Endothelial cell of umbilical vein (primary cell): ENCODE results near the gene DPEP2. TPM values are rescaled to one million over a fixed set of nuclear protein-coding genes. Genes with fewer than 3 reads are reported as not detected.

Experiments used
- BruUV-seq: library from RNA; stranded (reverse); fragments of 400-500 nt; replicated peaks from 2 replicates; lab custom pipeline; 2021; lab: Mats Ljungman, UMichigan
- CTCF ChIA-PET: fragments of 300-600, 350-600 bp; sonication (Branson Sonifier 250); formaldehyde crosslinking; loops from one replicate; lab custom pipeline; 2021; ENCODE audit warnings: antibody characterized with exemption, inconsistent platforms; lab: Charles Lee
- POLR2A ChIA-PET: fragments of 300-600, 350-600 bp; sonication (Branson Sonifier 250); formaldehyde crosslinking; loops from one replicate; lab custom pipeline; 2021; ENCODE audit warnings: antibody characterized with exemption, inconsistent platforms; lab: Charles Lee
- DNase-seq: peaks from one replicate; pipeline ENCODE4 v3.0.0-alpha.2; 2011; ENCODE audit warnings: low read depth, low spot score
- FAIRE-seq: peaks from 2 replicates; lab custom pipeline; 2011; peaks lifted over from hg19 to GRCh38; lab: Jason Lieb, UNC
- H2AFZ ChIP-seq: 2 replicates; pipeline ENCODE4 v1.6.0; 2012; ENCODE audit warnings: low read depth, low read length, control low read depth, inconsistent platforms
- H3K27ac ChIP-seq: 2 replicates; pipeline ENCODE4 v1.5.1; 2011; ENCODE audit warnings: low read depth, mild to moderate bottlenecking, control low read depth, low read length, moderate library complexity; ENCODE audit not compliant: insufficient read depth
- H3K27me3 ChIP-seq, 2 experiments: 2 replicates each; pipeline versions ENCODE4 v1.6.0 to v1.6.1; 2011; ENCODE audit warnings: low read length in 2 of 2, mixed read lengths in 1 of 2; ENCODE audit not compliant: control insufficient read depth in 2 of 2, insufficient read depth in 2 of 2
- H3K36me3 ChIP-seq, 2 experiments: 2 replicates in 1 of 2; 3 replicates in 1 of 2; pipeline ENCODE4 v1.5.1; 2011; ENCODE audit warnings: low read length in 2 of 2, mild to moderate bottlenecking in 1 of 2, moderate library complexity in 1 of 2; ENCODE audit not compliant: control insufficient read depth in 2 of 2, insufficient read depth in 2 of 2; ENCODE audit errors: extremely low read depth in 1 of 2
- H3K4me1 ChIP-seq: 3 replicates; pipeline ENCODE4 v1.5.1; 2011; ENCODE audit warnings: mild to moderate bottlenecking, low read length; ENCODE audit not compliant: control insufficient read depth, insufficient read depth; ENCODE audit errors: extremely low read depth
- H3K4me2 ChIP-seq: 2 replicates; pipeline ENCODE4 v1.6.1; 2011; ENCODE audit warnings: low read length, control low read depth, mixed read lengths; ENCODE audit not compliant: insufficient read depth
- H3K4me3 ChIP-seq, 3 experiments: fragments of 200-600 bp in 1 of 3; sonication (generic), shearing (Covaris generic) in 1 of 3; replicated peaks in 1 of 3; 2 replicates each; pipeline ENCODE4 v1.5.1; 2011 to 2016; ENCODE audit warnings: control low read depth in 3 of 3, low read length in 3 of 3, mild to moderate bottlenecking in 2 of 3, inconsistent platforms in 1 of 3, low read depth in 1 of 3, moderate library complexity in 1 of 3; ENCODE audit not compliant: insufficient read depth in 1 of 3
- H3K79me2 ChIP-seq: 2 replicates; pipeline ENCODE4 v1.6.0; 2012; ENCODE audit warnings: low read length, inconsistent platforms; ENCODE audit not compliant: control insufficient read depth, insufficient read depth
- H3K9ac ChIP-seq: replicated peaks from 2 replicates; pipeline ENCODE3; 2011; ENCODE audit warnings: low read length, control low read depth; ENCODE audit not compliant: insufficient read depth; ENCODE audit errors: extremely low read depth
- H3K9me1 ChIP-seq: replicated peaks from 3 replicates; pipeline ENCODE4 v1.6.0; 2011; ENCODE audit warnings: mild to moderate bottlenecking, low read length; ENCODE audit not compliant: control insufficient read depth, insufficient read depth; ENCODE audit errors: extremely low read depth
- H3K9me3 ChIP-seq: replicated peaks from 2 replicates; pipeline ENCODE4 v1.5.1; 2012; ENCODE audit warnings: low read length, inconsistent platforms; ENCODE audit not compliant: control insufficient read depth, insufficient read depth
- H4K20me1 ChIP-seq: replicated peaks from 2 replicates; pipeline ENCODE3; 2011; ENCODE audit warnings: mild to moderate bottlenecking, low read length; ENCODE audit not compliant: control insufficient read depth, insufficient read depth; ENCODE audit errors: extremely low read depth
- CTCF ChIP-seq, 2 donors: IDR thresholded peaks; 1 replicate in 1 of 2; 2 replicates in 1 of 2; pipeline ENCODE4 v1.5.1; 2011; ENCODE audit warnings: low read length in 2 of 2, mild to moderate bottlenecking in 2 of 2, moderate library complexity in 2 of 2, control low read depth in 1 of 2, inconsistent platforms in 1 of 2, low read depth in 1 of 2; ENCODE audit not compliant: insufficient read depth in 1 of 2; ENCODE audit errors: extremely low read depth in 1 of 2
- EZH2 ChIP-seq: IDR thresholded peaks from 2 replicates; pipeline ENCODE4 v1.6.1; 2012; ENCODE audit warnings: borderline replicate concordance, low read depth, mild to moderate bottlenecking, moderate library complexity, low read length, inconsistent platforms; ENCODE audit not compliant: severe bottlenecking
- FOS ChIP-seq: IDR thresholded peaks from 2 replicates; pipeline ENCODE4 v1.6.1; 2011; ENCODE audit warnings: mild to moderate bottlenecking, low read length, moderate library complexity, borderline replicate concordance; ENCODE audit not compliant: insufficient read depth
- GATA2 ChIP-seq: IDR thresholded peaks from 2 replicates; pipeline ENCODE4 v1.7.0; 2011; ENCODE audit warnings: low read depth, mild to moderate bottlenecking, moderate library complexity, mixed read lengths, low read length; ENCODE audit not compliant: insufficient read length, insufficient read depth
- MAX ChIP-seq: IDR thresholded peaks from 2 replicates; pipeline ENCODE4 v1.6.1; 2011; ENCODE audit not compliant: insufficient read depth, insufficient read length
- MYC ChIP-seq: IDR thresholded peaks from one replicate; pipeline ENCODE4 v1.6.1; 2011; ENCODE audit warnings: mild to moderate bottlenecking, low read depth, low read length
- POLR2A ChIP-seq: IDR thresholded peaks from 2 replicates; pipeline ENCODE4 v1.6.1; 2012; ENCODE audit warnings: low read depth, mild to moderate bottlenecking, control low read depth, low read length
- POLR2AphosphoS5 ChIP-seq: IDR thresholded peaks from 2 replicates; pipeline ENCODE4 v1.6.1; 2012; ENCODE audit warnings: low read depth, mild to moderate bottlenecking, control low read depth, low read length, moderate library complexity; ENCODE audit not compliant: insufficient read depth
- dilution Hi-C: fragments of 300-500 bp; cut with MboI; formaldehyde crosslinking; loops from one replicate; pipeline ENCODE4 v1.15.0; 2019; ENCODE audit warnings: low sequenced_read_pairs; ENCODE audit not compliant: extremely low pct_ligation_motif_present
- intact Hi-C: fragments of 100-400 bp; cut with micrococcal nuclease; formaldehyde crosslinking; loops from one replicate; pipeline ENCODE4 v1.10.0; 2022
- polyA plus RNA-seq, 4 experiments: library from polyadenylated mRNA; depleted of rRNA in 3 of 4; stranded (reverse) in 3 of 4; unstranded in 1 of 4; fragments of >200 nt; gene quantifications; 2 replicates each; pipeline versions ENCODE4 v1.2.1 to v1.2.3, GENCODE V29; 2011 to 2012; ENCODE audit warnings: missing spikeins in 1 of 4
- total RNA-seq: library from RNA; stranded (reverse); gene quantifications from 2 replicates; pipeline ENCODE4 v1.2.3, GENCODE V29; 2021

DPEP2 gene
- total and polyA plus RNA-seq, 2 donors (not counting 3 experiments of a cell fraction or from before 2014, with no cell fraction given): 0.27 to 1.8 TPM

GRCh38 chr16:67963662-67964321 lies 35.5 kb downstream of the DPEP2 start:
- dilution Hi-C loops (no loop called here), intact Hi-C loops (no loop called here)
- Histone ChIP-seq H3K27ac (no peak overlapping the region), H4K20me1 (no peaks in the 10 kb centered on the region), H3K79me2 (peaks cover 52% of the 10 kb centered on the region), H2AFZ (no peak overlapping the region), H3K4me1 (peaks cover 20% of the 10 kb centered on the region), H3K4me2 (no peak overlapping the region), H3K4me3 (no peak overlapping the region), H3K27me3 (no peaks in the 10 kb centered on the region), H3K36me3 (peaks cover 10 to 39% of the 10 kb centered on the region in 2 experiments), H3K9ac (no peak overlapping the region), H3K9me3 (no peaks in the 10 kb centered on the region), H3K9me1 (no peaks in the 10 kb centered on the region)
- BruUV-seq: no TSS peak
- DNase-seq (no peak), FAIRE-seq (no peak)
- ChIA-PET CTCF (interaction anchor here (1.4 to 2.7 kb wide), 2 partner anchors 77 to 105 kb away, joined by 5 to 8 read pairs; no protein-coding TSS in a partner anchor), POLR2A (no interaction called here)
- peak; percentile 25 for TF ChIP-seq POLR2AphosphoS5
- TF ChIP-seq POLR2A: peak; percentile 9
- TF ChIP-seq EZH2: no peak

- intact Hi-C loops (no loop called here), dilution Hi-C loops (no loop called here)
- no peak overlapping the region for H3K9ac ChIP-seq
- DNase-seq (no peak), FAIRE-seq (no peak)
- H3K27ac ChIP-seq: no peak overlapping the region
- no TSS peak for BruUV-seq
- H3K79me2 ChIP-seq: peaks cover 52% of the 10 kb centered on the region
- H4K20me1 ChIP-seq: no peaks in the 10 kb centered on the region
- H3K4me2 ChIP-seq: no peak overlapping the region
- no peak overlapping the region for H2AFZ ChIP-seq
- no peaks in the 10 kb centered on the region for H3K9me1 ChIP-seq
- peaks cover 11 to 43% of the 10 kb centered on the region in 2 experiments for H3K36me3 ChIP-seq
- CTCF ChIA-PET: interaction anchor here (2.7 kb wide), 1 partner anchor 78 kb away, joined by 8 read pairs; no protein-coding TSS in a partner anchor
- TF ChIP-seq EZH2 (no peak), FOS (no peak), POLR2A (peak; percentile 16), MAX (no peak), POLR2AphosphoS5 (no peak), GATA2 (no peak), CTCF (IDR thresholded peaks at IDR 0.05; ENCODE audit: extremely low read depth in 1 of 2, insufficient read depth in 1 of 2, low read depth in 1 of 2, low read length in 2 of 2) (no peak), MYC (no peak)
- POLR2A ChIA-PET: no interaction called here
- no peaks in the 10 kb centered on the region for H3K27me3 ChIP-seq
- no peak overlapping the region for H3K4me3 ChIP-seq
- H3K9me3 ChIP-seq: no peaks in the 10 kb centered on the region
- peaks cover 19% of the 10 kb centered on the region for H3K4me1 ChIP-seq
These were observed 36.0 kb downstream of the DPEP2 start for GRCh38 chr16:67963292-67963661.
